G401.6 (cell line): Measurements from ENCODE around the gene OR6C74.

Source experiments
- FAIRE-seq: peaks from 2 replicates; lab custom pipeline; 2012; peaks lifted over from hg19 to GRCh38; lab: Jason Lieb, UNC

OR6C74 gene

GRCh38 chr12:55244309-55244708, at the start of gene OR6C74:
Gene OR6C74, plus strand, starts transcription at chr12:55244609. Its CDS starts 2,679 bp downstream, at chr12:55247288.
- FAIRE-seq = no peak

GRCh38 chr12:55220725-55221124, 23.7 kb upstream of the OR6C74 start, which contains the start of gene OR10A7:
Gene OR10A7, plus strand, starts transcription at chr12:55221025. Its CDS starts 0 bp downstream, at chr12:55221025.
- no peak for FAIRE-seq

GRCh38 chr12:55226523-55226922, 17.9 kb upstream of the OR6C74 start:
- no peak for FAIRE-seq

- no peak for FAIRE-seq
These were observed 16.8 kb upstream of the OR6C74 start for GRCh38 chr12:55227643-55228042.

GRCh38 chr12:55246159-55246558, 1.8 kb downstream of the OR6C74 start:
- no peak for FAIRE-seq

GRCh38 chr12:55250944-55251343, 6.5 kb downstream of the OR6C74 start:
- no peak for FAIRE-seq

- FAIRE-seq = no peak
These were observed 8.9 kb downstream of the OR6C74 start for GRCh38 chr12:55253281-55253680.

GRCh38 chr12:55256831-55257230, 12.4 kb downstream of the OR6C74 start:
- no peak for FAIRE-seq

- FAIRE-seq = no peak
These were observed 13.9 kb downstream of the OR6C74 start for GRCh38 chr12:55258303-55258702.

- no peak for FAIRE-seq
These were observed 36.6 kb downstream of the OR6C74 start for GRCh38 chr12:55280991-55281390.

GRCh38 chr12:55289999-55290398, 45.6 kb downstream of the OR6C74 start:
- FAIRE-seq = no peak
